AG04450 (cell line): ENCODE results near the gene AATF. TPM values are rescaled to one million over a fixed set of nuclear protein-coding genes. Genes with fewer than 3 reads are reported as not detected.

Source experiments
- CTCF ChIA-PET: fragments of 300-600, 350-600 bp; formaldehyde crosslinking; extraction: SDS; loops from one replicate; lab custom pipeline; 2022; ENCODE audit warnings: antibody characterized with exemption, inconsistent platforms; lab: Charles Lee
- POLR2A ChIA-PET: fragments of 350-600 bp; formaldehyde crosslinking; extraction: SDS; loops from one replicate; lab custom pipeline; 2021; ENCODE audit warnings: antibody characterized with exemption, inconsistent platforms; lab: Yijun Ruan, JAX
- DNase-seq: peaks from one replicate; pipeline ENCODE4 v3.0.0-alpha.2; 2011; ENCODE audit warnings: low read depth, low spot score
- H3K27ac ChIP-seq: one replicate; pipeline ENCODE4 v1.5.1; 2012; ENCODE audit warnings: low read depth, low read length, control low read depth
- H3K27me3 ChIP-seq: one replicate; pipeline ENCODE4 v1.6.0; 2012; ENCODE audit warnings: low read length; ENCODE audit not compliant: control insufficient read depth, insufficient read depth
- H3K4me3 ChIP-seq: 2 replicates; pipeline ENCODE4 v1.5.1; 2011; ENCODE audit warnings: mild to moderate bottlenecking, low read depth, low read length, control low read depth
- H3K9me3 ChIP-seq: 2 replicates; pipeline ENCODE4 v1.5.1; 2012; ENCODE audit warnings: low read length; ENCODE audit not compliant: control insufficient read depth, insufficient read depth
- polyA plus RNA-seq: library from polyadenylated mRNA; depleted of rRNA; stranded (reverse); fragments of >200 nt; gene quantifications from 2 replicates; pipeline ENCODE4 v1.2.3, GENCODE V29; 2011
- TF ChIP-seq, protein P1 (sequence below): IDR thresholded peaks from 2 replicates; pipeline ENCODE4 v1.5.1; 2011; ENCODE audit warnings: low read depth, low read length, control low read depth, inconsistent platforms

AATF gene
- polyA plus RNA-seq, 1 experiment = 16.6 TPM

DNA sequence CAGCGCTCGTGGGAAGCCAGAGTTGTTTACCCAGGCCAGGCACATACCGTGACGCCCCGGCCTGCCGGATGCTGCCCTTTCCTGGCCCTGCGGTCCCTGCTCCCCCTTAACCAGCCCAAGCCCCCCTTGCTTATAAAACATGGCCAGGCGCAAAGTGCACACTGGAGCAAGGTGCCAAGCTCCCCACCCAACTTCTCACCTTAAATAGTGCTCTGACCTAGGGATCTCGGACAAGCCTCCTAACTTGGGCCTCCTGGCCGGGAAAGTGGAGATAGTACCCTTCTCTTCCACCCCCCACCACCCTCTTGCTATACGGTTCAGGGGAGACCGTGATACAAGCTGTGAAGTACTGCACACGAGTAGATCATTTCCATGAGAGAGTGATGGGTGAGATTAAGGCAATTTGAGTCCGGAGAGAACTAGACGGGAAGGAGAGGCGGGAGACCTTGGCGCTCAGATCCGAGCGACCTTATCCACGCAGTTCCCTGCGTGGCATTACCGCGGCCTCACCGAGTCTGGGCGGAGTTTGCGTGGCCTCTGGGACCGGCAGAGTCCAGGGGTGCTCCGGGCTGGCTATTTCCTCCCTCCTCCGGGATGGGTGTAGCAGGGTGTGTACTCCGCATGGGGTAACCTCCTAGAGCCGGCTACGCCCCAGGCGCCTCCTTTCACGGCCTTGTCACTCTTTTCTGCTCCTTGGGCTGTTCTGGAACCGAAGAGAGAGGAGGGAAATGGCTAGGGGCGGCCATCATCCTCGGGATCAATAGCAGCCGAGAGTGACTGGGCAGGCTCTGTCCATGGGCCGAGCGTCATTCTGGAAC lies 15.9 kb upstream of the AATF start:
- ChIA-PET CTCF (interaction anchor here (1.1 kb wide), 1 partner anchor 16 kb away, joined by 3 read pairs; the partner anchor contains the start of gene AATF), POLR2A (no interaction called here)
- TF ChIP-seq, protein P1, sequence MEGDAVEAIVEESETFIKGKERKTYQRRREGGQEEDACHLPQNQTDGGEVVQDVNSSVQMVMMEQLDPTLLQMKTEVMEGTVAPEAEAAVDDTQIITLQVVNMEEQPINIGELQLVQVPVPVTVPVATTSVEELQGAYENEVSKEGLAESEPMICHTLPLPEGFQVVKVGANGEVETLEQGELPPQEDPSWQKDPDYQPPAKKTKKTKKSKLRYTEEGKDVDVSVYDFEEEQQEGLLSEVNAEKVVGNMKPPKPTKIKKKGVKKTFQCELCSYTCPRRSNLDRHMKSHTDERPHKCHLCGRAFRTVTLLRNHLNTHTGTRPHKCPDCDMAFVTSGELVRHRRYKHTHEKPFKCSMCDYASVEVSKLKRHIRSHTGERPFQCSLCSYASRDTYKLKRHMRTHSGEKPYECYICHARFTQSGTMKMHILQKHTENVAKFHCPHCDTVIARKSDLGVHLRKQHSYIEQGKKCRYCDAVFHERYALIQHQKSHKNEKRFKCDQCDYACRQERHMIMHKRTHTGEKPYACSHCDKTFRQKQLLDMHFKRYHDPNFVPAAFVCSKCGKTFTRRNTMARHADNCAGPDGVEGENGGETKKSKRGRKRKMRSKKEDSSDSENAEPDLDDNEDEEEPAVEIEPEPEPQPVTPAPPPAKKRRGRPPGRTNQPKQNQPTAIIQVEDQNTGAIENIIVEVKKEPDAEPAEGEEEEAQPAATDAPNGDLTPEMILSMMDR = no peak
- Histone ChIP-seq H3K27me3 (peaks cover 98% of the 10 kb centered on the region), H3K4me3 (no peak overlapping the region), H3K27ac (no peak overlapping the region), H3K9me3 (peaks cover 15% of the 10 kb centered on the region; the same call in 1 of the 2 replicates)
- no peak for DNase-seq

DNA sequence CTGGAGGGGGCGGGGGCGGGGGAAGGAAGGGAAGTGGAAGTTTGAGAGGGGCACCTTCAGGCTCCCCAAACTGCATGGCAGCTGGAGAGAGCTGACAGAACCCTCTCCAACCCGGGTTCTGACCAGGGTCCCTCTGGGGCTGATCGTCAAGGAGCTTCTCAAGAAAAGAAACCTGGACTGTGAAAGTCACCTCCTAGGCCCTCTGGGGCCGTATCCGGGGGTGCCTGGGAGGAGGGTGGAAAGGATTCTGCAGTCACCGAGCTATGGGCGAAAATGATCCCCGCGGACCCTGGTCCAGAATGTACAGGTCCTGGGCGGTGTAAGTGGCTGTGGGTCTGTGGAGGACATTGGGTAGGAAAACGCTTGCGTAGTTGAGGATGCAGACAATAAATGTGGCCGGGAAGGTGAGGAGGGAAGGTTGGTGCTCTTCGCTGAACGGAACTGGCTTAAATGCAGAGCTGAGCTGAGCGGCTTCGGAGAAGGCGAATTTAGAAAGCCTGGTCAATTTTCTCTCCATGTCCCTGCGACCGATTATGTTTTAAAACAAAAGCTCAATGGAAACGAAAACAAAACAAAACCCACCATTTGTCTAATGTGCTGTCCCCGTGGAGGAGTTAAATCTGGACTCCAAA lies 15.1 kb upstream of the AATF start:
- Histone ChIP-seq H3K27ac (no peak overlapping the region), H3K27me3 (peaks cover 98% of the 10 kb centered on the region), H3K9me3 (peaks cover 17% of the 10 kb centered on the region; the same call in 1 of the 2 replicates), H3K4me3 (no peak overlapping the region)
- ChIA-PET CTCF (interaction anchor here (1.1 kb wide), 1 partner anchor 15 kb away, joined by 3 read pairs; the partner anchor contains the start of gene AATF), POLR2A (no interaction called here)
- TF ChIP-seq, protein P1 = no peak
- no peak for DNase-seq

- TF ChIP-seq, protein P1 = no peak
- ChIA-PET CTCF (interaction anchor here (1.1 kb wide), 1 partner anchor 15 kb away, joined by 3 read pairs; the partner anchor contains the start of gene AATF), POLR2A (no interaction called here)
- H3K9me3 ChIP-seq = peaks cover 19% of the 10 kb centered on the region; the same call in 1 of the 2 replicates
- peaks cover 98% of the 10 kb centered on the region for H3K27me3 ChIP-seq
- no peak for DNase-seq
- H3K27ac ChIP-seq = no peak overlapping the region
- H3K4me3 ChIP-seq = no peak overlapping the region
Measured at GRCh38 chr17:36934144-36934691, 14.5 kb upstream of the AATF start.

DNA sequence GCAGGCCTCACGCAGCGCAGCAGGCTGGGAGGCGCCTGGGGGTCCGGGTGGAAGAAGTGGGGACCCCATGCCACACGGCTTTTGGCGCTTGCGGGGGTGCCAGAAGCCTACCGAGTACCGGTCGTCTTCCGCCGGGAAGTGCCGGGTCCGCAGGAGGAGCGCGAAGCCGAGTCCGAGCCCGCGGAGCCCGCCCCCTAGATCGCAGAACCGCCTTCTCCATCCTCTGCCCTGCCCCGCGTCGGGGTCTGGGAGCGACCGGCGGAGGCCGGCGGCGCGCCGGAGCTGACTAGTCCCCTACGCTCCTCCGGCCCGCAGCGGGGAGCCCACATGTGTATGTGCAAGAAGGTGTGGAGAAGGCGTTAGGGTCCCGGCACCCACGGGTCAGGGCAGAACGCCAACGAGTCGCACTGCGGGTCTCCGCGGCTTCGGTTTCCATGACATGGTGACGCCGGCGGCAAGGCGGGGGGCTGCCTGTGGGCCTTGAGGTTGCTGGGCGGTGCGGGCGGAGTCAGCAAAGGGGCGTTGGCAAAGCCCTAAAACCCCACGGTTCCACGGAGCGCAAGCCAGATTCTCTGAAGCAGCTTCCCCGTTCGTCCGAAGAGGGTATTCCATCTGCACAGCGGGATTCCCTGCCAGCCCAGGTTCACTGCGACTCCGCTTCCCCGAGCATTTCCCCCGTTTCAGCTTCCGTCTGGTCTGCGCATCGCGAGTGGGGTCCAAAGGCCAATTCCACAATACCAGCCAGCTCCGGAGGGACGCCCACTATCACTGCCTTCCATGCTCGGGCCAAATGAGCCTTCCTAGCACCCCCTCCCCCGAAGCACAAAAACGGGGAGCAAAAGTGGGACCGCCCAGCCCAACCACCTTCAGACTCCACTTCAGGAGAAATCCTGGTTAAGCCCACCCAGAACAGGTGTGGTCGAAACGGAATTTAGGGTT lies 13.8 kb upstream of the AATF start:
- TF ChIP-seq, protein P1 = no peak
- H3K9me3 ChIP-seq = peaks cover 23% of the 10 kb centered on the region; the same call in 1 of the 2 replicates

More for the DNA sequence above, 13.8 kb upstream of the AATF start:
- ChIA-PET CTCF (no interaction called here), POLR2A (no interaction called here)
- Histone ChIP-seq H3K4me3 (no peak overlapping the region), H3K27ac (no peak overlapping the region), H3K27me3 (peaks cover 99% of the 10 kb centered on the region)
- no peak for DNase-seq
